HG03159 (cell line): ENCODE data around the gene ZFYVE21.

Experiments used
- ATAC-seq: cut with Tn5 transposase; IDR thresholded peaks from one replicate; pipeline ENCODE4 v1.9.1; 2021; ENCODE audit warnings: mild to moderate bottlenecking, moderate library complexity; ENCODE audit not compliant: unreplicated experiment

ZFYVE21 gene

DNA sequence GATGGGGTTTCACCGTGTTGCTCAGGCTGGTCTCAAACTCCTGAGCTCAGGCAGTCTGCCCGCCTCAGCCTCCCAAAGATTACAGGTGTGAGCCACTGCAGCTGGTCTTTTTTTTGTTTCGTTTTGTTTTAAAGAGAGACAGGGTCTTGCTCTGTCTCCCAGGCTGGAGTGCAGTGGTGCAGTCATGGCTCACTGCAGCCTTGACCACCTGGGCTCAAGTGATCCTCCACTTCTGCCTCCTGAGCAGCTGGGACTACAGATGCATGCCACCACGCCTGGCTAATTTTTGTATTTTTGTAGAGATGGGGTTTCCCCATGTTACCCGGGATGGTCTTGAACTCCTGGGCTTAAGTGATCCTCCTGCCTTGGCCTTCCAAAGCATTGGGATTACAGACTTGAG is 24.0 kb upstream of the ZFYVE21 start:
- ATAC-seq = peak; percentile 72

DNA sequence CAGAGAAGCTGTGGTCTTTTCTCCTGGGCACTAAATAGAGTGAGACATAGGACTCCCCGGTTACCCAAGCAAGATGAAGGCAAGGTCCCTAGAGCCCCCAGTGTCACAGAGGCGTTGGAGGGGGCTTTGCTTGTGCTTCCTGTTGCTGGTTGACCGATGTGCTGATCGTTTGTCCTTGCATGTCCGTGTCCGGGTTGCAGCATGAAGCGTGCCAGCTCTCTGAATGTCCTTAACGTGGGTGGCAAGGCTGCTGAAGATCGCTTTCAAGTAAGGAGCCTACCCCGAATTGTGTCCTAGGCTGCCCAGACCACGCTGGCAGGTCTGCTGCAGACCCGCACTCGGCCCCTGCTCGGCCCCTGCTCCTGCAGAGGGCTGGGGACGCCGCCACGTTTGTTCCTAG is 23.5 kb upstream of the ZFYVE21 start:
- ATAC-seq = peak; percentile 25

DNA sequence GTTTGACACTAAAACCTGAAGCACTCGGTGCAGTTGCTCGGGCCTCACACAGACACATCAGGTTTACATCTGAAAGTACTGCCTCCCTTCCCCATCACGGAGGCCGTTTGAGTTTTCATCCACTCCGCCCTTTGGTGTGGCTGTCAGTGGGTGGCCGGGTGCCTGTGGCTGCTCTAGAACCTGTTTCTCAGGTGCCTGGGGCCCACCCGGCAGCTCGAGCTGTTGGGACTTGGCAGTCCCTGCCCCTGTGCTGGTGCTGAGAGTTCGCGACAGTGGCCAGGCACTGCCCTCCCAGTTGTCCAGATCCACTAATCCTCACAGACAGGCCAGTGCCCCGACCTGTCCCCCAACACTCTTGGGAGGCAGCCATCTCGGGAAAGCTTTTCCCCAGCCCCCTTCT is 22.7 kb upstream of the ZFYVE21 start:
- no peak for ATAC-seq

DNA sequence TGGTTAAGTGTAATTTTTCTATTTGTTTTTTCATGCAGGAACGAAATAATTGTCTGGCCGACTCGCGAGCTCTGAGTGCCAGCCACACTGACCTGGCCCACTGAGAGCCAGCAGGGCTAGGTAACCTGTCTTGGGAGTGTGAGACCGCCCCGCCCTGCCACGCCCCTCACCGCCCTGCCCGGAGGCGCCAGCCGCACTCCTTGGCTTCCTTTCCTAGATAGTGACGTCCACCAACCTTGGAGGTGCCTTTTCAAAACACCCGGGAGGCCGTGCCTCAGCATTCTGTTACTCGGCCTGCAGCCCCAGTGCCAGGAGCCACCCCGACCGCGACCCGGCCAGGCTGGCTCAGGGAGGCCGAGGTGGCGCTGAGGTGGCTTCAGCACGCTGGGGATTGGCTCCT is 22.1 kb upstream of the ZFYVE21 start:
- no peak for ATAC-seq

DNA sequence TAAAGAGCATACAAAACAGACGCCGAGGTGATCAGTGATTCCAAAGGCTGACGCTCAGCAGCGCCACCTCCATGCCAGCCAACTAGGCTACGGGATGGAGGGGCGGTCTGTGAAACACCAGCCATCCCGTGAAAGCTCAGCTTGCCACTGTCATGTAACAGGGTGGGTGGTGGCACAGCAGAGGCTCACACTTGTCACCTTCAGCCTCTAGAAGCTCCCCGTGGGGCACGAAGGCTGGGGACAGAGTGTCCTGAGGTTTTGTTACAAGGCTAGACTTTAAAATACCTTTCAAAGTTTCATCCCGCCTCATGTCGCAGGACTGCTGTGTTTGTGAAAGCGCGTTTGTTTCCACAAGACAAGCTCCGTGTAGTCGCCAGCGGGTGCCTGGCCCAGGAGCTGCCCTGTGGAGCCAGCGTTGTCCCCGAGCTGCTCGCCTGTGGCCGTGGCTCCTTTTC is 21.0 kb upstream of the ZFYVE21 start:
- ATAC-seq = no peak

DNA sequence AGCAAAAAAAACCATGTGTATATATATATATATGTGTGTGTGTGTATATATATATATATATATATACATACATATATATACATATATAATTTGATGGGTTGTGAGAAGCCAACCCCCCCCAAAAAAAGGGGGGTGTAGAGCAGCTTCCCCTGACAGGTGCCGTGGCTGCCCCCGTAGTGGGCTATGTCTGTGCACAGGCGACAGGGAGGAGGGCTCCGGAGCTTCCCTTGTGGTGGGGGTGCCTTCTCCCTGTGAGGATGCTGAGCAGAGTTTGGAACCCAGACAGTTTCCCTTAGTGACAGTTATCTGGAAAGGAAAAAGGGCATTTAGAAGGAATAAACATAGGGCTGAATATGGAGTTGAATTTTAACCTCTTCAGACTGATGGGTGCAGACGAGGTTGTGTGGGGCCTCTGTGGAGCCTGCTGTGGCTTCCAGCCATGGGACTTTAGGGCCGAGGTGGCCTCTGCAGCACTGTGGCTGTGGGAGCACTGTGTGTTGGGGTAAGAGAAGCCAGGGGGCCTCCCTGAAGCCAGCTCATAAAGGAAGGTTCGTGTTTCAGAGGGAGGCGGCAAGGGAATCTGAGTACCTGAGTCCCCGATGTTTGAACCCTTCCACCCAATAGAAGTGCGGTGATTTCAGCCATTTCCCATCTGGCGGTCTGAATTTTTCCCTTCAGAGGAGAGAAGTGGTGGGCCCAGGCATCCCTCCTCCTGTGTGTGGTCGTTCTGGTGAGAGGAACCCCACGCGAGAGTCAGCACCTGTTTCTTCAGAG is 20.1 kb upstream of the ZFYVE21 start:
- ATAC-seq = no peak

DNA sequence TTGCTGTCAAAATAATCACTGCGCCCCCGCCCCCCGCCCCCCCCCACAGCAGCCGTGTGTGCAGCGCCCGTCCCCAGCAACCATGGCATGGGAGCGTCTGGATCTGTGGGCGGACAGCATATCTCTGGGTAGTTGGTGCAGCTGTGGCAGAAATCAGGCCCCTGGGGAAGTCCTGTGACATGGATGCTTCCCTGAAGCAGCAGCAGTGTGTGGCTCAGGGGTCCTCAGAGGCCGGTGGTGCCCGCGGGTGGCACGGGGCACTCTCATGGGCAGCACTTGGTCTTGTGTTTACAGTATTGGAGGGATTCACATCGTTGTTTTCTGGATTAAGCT is 19.6 kb upstream of the ZFYVE21 start:
- ATAC-seq = no peak

DNA sequence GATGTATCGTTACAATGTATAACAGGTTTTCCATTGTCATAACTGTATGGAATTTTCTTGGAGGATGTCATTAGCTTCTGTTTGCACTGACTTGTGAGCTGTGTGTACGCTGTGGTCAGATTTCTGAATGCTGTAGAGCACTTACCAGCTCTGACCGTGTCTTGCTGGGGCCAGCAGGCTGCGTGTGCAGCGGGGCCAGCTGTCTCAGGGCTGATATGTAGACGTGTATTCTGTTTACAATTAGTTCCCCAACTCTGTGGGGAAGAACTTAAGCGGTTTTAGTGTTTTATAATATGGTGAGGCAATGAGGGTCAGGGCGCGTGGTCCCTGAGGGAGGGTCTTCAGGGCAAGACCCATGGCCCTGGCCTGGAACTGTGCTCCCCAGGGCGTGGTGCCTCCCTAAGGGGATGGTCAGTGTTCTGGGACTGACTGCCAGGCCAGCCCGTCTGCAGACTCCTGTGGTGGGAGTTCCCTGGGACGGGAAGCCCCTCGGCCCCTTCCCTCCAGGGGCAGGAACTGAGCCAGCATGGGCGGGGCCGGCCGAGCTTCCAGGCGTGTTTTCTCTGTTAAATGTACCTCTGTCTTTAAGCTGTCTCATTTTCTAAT is 19.0 kb upstream of the ZFYVE21 start:
- ATAC-seq = no peak

DNA sequence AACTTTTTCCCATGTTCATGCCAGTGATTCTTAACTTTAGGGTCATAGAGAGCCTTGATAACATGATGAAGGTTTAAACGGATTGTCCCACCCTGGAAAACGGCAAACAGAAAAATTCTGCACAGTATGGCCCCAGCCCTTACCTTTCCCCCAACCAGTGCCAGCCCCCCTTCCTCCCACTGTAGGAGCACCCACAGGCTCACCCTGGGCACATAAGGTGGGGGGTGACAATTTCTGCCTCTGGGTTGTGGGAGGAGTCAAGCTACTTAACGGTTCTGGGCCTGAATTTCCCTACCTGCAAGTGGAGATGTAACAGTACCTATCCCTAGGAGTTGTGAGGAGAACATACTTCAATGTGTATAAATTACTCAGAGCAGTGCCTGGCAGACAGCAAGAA is 18.4 kb upstream of the ZFYVE21 start:
- no peak for ATAC-seq

DNA sequence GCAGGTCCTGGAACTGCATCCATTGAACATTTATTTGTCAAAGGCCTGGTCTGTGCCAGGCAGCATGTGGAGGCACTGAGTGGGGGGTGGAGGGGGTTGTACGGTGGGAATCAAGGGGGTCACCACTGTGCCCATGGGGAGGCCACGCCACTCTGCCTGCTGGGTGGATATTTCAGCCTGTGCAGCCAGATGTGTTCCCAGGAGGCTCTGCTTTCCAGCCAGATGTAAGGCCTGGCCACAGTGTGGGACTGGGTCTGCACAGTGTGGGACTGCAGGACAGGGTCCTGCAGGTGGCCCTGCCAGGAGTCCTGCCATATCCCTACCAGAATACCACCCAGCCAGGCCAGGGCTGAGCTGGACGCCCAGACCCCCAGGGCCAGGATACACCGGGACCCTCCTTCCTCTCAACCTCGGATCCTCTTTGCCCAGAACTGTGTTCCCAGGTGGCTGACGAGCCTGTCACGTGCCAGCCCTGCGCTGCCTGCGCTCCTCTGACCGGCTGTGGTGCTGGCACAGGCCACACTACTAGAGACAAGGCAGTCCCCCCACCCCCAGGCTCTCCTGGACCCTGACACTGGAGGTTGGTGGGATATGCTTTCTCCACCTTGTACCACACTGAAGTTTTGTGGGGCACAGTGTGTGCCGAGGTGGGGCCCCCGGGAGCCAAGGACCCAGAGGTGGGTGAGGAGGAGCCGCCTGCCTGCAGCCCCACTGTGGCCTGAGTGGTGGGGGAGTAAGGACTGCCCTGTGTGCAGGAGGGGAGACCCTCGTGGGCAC is 17.8 kb upstream of the ZFYVE21 start:
- ATAC-seq = no peak

DNA sequence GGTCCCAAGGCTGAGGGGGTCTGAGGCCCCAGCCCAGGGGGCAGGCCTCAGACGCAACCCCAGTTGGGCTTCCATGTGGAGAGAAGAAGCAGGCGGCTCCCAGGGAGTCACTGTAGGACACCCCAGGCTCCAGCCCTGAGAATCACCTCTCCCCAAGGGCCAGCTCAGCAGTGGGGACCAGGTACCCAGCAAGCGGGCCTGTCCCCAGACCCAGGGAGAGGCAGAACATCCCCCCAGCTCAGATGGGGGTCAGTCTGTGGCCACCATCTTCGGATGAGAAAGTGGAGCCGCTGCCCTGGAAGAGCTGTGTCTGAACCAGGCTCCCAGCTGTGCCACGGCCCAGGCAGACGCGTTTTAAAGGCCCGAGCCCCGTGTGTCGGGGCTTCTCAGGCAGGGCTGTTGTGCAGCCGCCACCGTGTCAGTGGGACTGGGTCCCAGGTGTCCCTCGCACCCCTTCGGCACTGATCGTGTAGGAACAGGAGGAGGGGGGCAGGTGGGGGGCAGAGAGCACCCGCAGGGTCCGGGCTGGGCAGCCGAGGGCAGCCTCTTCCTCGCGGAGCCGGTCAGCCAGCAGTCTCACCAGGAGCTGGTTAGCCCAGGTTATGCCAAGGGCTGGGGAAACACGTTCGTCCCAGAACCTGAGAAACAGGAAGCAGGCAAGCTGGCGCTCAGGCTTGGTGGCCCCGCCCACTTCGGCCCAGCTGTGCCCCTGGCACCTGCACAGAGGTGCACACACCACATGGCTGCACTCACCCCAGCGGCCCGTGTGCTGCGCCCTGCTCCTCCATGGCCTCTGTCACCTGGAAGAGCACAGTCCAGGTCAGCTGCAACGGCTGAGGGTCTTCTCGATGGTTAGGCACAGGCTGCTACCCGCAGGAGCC is 17.0 kb upstream of the ZFYVE21 start:
- no peak for ATAC-seq

DNA sequence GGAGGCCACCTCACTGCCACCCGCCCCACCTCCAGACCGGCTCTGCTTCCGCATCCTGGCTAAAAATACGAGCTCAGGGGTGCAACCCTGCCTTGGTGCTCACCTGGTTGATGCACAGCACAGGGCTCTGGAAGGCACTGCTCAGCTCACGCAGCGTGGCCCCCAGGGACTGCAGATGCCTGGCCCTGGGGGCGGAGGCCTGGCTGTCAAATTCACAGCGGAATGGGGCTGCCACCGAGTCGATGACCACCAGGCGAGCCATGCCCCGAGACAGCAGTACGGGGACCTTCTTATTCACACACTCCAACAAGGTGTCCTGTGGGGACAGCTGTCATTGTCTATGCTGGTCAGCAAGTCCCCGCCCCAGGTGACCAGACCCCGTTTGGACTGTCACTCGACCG is 16.3 kb upstream of the ZFYVE21 start:
- no peak for ATAC-seq

DNA sequence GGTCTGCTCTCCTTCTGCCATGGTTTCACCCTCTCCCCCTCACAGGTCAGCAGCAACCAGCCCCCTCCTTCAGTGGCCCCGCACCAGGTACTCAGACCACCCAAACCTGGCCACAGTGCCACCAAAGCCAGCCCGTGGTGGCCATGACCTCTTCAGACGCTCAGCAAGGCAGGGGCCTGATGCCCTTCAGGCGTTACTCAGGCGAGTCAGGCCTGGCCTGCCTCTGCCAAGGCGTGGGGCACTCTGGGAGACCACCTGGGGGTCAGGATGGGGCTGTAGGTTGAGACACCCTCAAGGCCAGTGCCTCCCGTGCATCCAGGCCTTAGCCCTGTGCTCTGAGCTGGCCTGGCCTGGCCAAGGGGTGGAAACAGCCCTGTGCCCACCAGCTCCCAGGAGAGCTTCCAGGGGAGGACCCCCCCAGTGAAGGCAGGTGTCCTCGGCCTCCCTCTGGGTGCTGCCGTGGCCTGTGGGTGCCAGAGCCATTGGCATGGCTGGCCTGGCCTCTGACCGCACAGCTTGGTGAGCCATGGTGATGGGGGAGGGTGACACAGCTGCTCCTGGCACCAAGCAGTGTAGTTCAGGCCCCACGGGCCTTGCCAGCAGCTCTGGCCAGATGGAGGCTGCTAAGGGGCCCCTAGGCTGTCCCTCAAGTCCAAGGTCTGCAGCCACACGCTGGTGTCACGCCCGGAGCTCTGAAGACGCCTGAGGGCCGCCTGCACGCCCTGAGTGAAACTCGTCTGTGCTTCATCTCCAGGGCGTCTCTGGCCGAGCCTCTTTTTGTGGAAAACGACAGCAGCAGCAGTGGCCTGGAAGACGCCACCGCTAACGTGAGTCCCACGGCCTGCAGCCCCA is 15.5 kb upstream of the ZFYVE21 start:
- no peak for ATAC-seq

DNA sequence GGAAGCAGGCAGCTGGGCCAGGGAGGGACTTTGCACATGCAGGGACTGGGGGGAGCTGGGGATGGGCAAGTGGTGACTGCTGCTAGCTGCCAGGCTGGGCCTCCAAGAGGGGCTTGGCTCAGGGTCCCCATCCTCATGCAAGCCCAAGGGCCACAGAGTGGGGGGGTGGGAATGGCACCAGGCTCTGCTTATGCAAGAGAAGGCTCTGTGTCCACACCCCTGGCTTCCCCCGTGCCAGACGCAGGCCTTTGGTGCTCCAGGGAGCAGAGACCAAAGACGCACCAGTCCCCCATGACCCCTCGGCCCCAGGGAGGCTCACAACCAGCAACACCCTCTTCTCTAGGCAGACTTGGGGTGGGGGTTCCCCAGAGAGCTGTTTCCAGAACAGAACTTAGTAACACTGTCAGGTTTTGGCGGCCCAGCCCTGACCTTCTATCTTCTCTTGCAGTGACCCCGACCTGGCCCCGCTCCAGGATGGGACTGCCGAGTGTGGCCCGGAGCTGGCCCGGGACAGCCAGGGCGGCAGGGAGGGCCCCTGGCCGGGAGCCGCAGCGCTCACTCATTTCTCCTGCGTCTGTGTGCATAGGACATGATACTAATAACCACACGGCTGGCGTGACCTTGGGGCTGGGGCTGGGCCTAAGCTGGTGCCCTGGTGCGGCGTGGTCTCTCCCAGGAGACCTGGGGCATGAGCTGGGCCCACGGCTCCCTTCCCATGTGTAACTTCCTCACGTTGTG is 14.7 kb upstream of the ZFYVE21 start:
- ATAC-seq = no peak

DNA sequence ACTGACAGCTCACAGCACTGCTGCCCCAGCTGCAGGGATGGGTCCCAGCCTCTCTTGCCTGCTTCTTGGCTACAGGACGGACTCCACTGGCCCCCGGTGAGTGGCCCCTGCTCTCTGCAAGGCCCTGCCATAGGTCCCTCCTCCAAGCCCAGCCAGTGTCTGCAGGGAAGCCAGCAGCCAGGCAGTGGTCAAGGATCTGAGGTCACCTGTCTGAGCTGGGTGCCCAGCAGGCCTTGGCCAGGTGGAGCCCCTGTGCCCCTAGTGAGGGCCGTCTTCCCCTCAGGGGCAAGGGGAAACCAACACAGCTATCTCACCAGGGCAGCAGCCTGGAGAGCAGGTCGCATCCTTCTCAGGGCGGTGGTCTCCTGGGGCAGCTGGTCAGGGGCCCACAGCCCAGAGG is 13.5 kb upstream of the ZFYVE21 start:
- ATAC-seq = no peak

DNA sequence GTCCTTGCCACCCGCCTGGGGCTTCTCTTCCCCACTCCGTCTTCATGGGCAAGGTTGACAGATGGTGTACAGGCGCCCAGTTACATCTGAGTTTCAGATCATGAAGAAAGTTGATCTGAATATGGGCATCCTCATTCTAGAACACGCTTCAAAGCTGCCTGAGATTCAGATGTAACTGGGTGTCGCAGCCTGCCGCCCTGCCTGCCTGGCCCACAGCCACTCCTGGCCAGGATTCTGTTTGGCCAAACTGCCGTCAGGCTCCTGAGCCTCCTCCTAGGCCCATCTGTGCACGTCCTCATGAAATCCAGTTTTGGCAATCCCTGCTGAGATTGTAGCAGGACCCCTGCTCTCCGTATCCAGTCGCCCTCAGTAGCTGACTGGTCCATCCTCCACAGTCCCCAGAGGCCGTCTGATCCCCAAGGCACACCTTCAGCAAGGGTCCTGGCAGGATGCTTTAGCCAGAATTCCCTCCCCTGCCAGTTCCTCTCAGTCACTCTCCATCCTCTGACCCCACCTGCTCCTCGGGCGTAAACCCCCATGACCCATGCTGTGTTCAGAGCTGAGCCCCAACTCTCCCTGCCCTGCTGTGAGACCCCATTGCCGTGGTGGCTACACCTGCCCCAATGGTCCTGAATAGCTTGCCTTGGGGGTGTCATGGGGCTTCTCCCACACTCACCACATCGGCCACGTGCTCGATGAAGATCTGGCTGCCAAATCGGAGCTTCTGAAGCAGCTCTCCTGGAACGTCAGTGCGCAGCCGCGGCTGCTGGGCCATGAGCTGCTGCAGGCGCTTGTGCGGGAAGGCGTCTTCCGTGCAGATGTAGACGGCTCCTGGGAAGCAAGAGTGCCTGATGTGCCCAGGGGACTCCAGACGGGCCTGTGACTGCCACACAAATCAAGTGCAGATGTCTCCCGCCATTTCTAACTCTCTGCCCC is 12.8 kb upstream of the ZFYVE21 start:
- no peak for ATAC-seq

DNA sequence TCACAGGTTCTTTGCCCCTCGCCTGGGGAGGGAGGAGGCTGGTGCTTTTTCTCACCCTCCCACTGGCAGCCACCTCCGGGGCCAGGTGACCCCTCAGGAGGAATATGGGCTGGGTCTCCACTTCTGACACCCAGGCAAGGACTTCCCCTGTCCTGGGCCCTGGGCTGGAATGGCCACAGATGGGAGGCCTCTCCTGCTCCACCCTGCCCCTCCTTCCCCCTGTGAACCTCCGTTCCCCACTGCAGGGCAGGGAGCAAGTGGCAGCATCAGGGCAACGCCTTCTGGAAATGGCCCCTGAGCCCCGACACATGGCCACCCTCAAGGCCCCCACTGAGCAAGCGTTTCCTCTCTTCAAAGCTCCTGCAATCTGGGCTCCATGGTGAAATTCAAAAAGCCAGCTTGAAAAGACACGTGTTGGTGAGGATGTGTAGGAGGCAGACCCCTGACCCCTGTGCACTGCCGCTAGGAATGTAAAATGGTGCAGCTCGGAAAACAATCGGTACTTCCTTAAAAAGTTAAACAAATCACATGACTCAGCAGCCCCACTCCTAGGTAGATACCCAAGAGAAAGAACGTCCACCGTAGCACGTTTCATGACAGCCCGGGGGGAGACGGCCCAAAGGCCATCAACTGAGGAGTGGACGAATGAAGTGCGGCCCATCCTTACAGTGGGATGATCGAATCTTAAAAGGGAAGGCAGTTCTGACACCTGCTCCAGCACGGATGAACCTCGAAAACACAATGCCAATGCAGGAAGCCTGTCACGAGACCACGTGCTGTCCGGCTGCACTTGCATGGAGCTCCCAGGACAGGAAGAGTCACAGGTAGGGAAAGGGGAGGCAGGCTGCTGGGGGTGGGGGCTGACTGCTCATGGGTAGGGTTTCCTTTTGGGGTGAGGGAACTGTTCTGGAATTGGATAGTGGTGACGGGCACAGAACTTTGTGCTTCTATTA is 11.9 kb upstream of the ZFYVE21 start:
- ATAC-seq = no peak
